GM06990 (cell line): Measurements from ENCODE around the gene KRTAP5-2.

Experiments
- DNase-seq: peaks from one replicate; pipeline ENCODE4 v3.0.0-alpha.2; 2011; ENCODE audit not compliant: insufficient read length; ENCODE audit errors: extremely low read depth
- H3K27me3 ChIP-seq: replicated peaks from 2 replicates; pipeline ENCODE4 v1.6.0; 2011; ENCODE audit warnings: low read length; ENCODE audit not compliant: control insufficient read depth, insufficient read depth
- H3K36me3 ChIP-seq: 2 replicates; pipeline ENCODE4 v1.5.1; 2011; ENCODE audit warnings: low read length; ENCODE audit not compliant: control insufficient read depth, insufficient read depth
- H3K4me3 ChIP-seq: replicated peaks from 2 replicates; pipeline ENCODE4 v1.5.1; 2011; ENCODE audit warnings: low read depth, mild to moderate bottlenecking, control low read depth, low read length
- CTCF ChIP-seq: IDR thresholded peaks from 2 replicates; pipeline ENCODE4 v1.5.1; 2011; ENCODE audit warnings: low read length, control low read depth, mild to moderate bottlenecking, inconsistent platforms; ENCODE audit not compliant: insufficient read depth, poor library complexity, severe bottlenecking

Gene KRTAP5-2

GRCh38 chr11:1638344-1638743, 40.2 kb upstream of the KRTAP5-2 start:
- no peak for TF ChIP-seq CTCF
- DNase-seq, result no peak
- Histone ChIP-seq H3K27me3 (no peaks in the 10 kb centered on the region; the same call in 1 of the 2 replicates), H3K4me3 (no peak overlapping the region), H3K36me3 (no peaks in the 10 kb centered on the region)

DNA sequence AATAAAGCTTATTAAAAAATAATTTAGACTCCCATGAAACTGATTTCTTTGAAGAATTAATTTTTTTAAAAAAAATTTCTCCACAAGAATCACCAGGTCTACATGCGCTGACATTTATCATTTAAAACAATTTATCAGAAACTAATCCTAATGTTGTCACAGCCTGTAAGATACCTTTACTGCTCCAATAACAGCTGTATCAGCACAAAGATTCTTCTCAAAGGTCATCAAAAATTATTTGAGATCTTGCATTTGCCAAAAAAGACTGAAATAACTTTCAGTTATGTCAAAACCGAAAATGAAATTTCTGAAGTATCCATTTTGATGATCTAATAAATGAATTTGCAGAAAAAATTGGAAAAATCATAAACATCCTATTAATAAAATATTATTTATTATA, 39.5 kb upstream of the KRTAP5-2 start:
- Histone ChIP-seq H3K36me3 (no peaks in the 10 kb centered on the region), H3K27me3 (no peaks in the 10 kb centered on the region; the same call in 1 of the 2 replicates), H3K4me3 (no peak overlapping the region)
- no peak for DNase-seq
- no peak for TF ChIP-seq CTCF

- Histone ChIP-seq H3K4me3 (no peak overlapping the region), H3K27me3 (peaks cover 2% of the 10 kb centered on the region; the same call in 1 of the 2 replicates), H3K36me3 (no peaks in the 10 kb centered on the region)
- no peak for TF ChIP-seq CTCF
- no peak for DNase-seq
Measured at GRCh38 chr11:1636291-1636950, 38.3 kb upstream of the KRTAP5-2 start.

DNA sequence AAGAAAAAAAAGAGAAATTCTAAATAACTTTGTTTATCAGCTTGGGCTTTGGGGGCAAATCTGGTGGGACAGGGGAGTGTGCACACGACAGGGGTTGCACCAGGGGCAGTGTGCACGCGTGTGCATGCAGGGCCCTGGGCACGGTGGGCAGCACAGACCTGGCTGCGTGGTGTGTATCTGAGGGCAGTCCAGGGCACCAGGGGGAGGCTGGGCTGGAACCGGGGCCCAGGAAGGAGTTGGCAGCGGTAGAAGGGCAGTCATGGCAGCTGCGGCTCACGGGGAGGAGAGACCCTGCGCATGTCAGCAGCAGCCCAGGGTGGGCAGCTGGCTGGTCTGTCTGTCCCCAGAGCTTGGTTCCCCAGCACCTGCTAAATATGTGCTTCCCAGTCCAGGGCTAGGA, 35.8 kb upstream of the KRTAP5-2 start:
- Histone ChIP-seq H3K27me3 (peaks cover 2% of the 10 kb centered on the region; the same call in 1 of the 2 replicates), H3K4me3 (no peak overlapping the region), H3K36me3 (no peaks in the 10 kb centered on the region)
- TF ChIP-seq CTCF, result no peak
- DNase-seq, result no peak

GRCh38 chr11:1632053-1632714, 34.1 kb upstream of the KRTAP5-2 start:
- no peaks in the 10 kb centered on the region for H3K36me3 ChIP-seq
- H3K27me3 ChIP-seq, result peaks cover 2% of the 10 kb centered on the region; the same call in 1 of the 2 replicates
- TF ChIP-seq CTCF, result no peak
- DNase-seq, result no peak
- no peak overlapping the region for H3K4me3 ChIP-seq
